H9 (cell line): ENCODE results near the gene MAP3K20. TPM values are rescaled to one million over a fixed set of nuclear protein-coding genes. Genes with fewer than 3 reads are reported as not detected.

ENCODE experiments used
- DNase-seq: peaks from one replicate; pipeline ENCODE4 v3.0.0-alpha.2; 2017
- H2AFZ ChIP-seq: one replicate; pipeline ENCODE4 v1.6.1; 2013; ENCODE audit warnings: mild to moderate bottlenecking, low read length, control low read depth, moderate library complexity
- H2AK5ac ChIP-seq: 2 replicates; pipeline ENCODE4 v1.6.1; 2013; ENCODE audit warnings: low read length, control low read depth, mixed read lengths; ENCODE audit not compliant: insufficient read length
- H2BK120ac ChIP-seq: one replicate; pipeline ENCODE4 v1.6.1; 2013; ENCODE audit warnings: low read depth, mild to moderate bottlenecking, low read length, control low read depth, inconsistent platforms; ENCODE audit not compliant: poor library complexity, severe bottlenecking
- H2BK12ac ChIP-seq: 2 replicates; pipeline ENCODE4 v1.6.1; 2013; ENCODE audit warnings: low read length, control low read depth, mixed read lengths, low read depth; ENCODE audit not compliant: insufficient read length
- H2BK15ac ChIP-seq: 2 replicates; pipeline ENCODE4 v1.6.1; 2013; ENCODE audit warnings: low read depth, low read length, control low read depth
- H2BK20ac ChIP-seq: one replicate; pipeline ENCODE4 v1.6.1; 2013; ENCODE audit warnings: low read depth, mild to moderate bottlenecking, low read length, control low read depth, inconsistent platforms; ENCODE audit not compliant: poor library complexity, severe bottlenecking
- H2BK5ac ChIP-seq: 2 replicates; pipeline ENCODE4 v1.6.1; 2013; ENCODE audit warnings: low read length, control low read depth, mixed read lengths; ENCODE audit not compliant: insufficient read length
- H3K14ac ChIP-seq: 2 replicates; pipeline ENCODE4 v1.6.1; 2013; ENCODE audit warnings: low read length, control low read depth; ENCODE audit not compliant: insufficient read depth
- H3K18ac ChIP-seq: 2 replicates; pipeline ENCODE4 v1.6.1; 2013; ENCODE audit warnings: low read depth, mild to moderate bottlenecking, mixed read lengths, low read length, control low read depth; ENCODE audit not compliant: insufficient read length
- H3K23ac ChIP-seq: 2 replicates; pipeline ENCODE4 v1.6.1; 2013; ENCODE audit warnings: low read length, control low read depth, mixed read lengths, low read depth; ENCODE audit not compliant: insufficient read length
- H3K23me2 ChIP-seq: 2 replicates; pipeline ENCODE4 v1.6.1; 2013; ENCODE audit warnings: low read depth, mild to moderate bottlenecking, mixed read lengths, low read length, control low read depth; ENCODE audit not compliant: insufficient read length, poor library complexity, severe bottlenecking
- H3K27ac ChIP-seq: 2 replicates; pipeline ENCODE4 v1.5.1; 2013; ENCODE audit warnings: low read length, control low read depth, mixed read lengths, low read depth; ENCODE audit not compliant: insufficient read length
- H3K27me3 ChIP-seq: 2 replicates; pipeline ENCODE4 v1.6.1; 2013; ENCODE audit warnings: low read length, control low read depth, inconsistent platforms; ENCODE audit not compliant: insufficient read depth
- H3K4ac ChIP-seq: 2 replicates; pipeline ENCODE4 v1.6.1; 2013; ENCODE audit warnings: low read depth, mild to moderate bottlenecking, control low read depth, inconsistent platforms, low read length, moderate library complexity
- H3K4me1 ChIP-seq: 2 replicates; pipeline ENCODE4 v1.6.1; 2013; ENCODE audit warnings: low read length, control low read depth, inconsistent platforms; ENCODE audit not compliant: insufficient read depth
- H3K4me2 ChIP-seq: 2 replicates; pipeline ENCODE4 v1.6.1; 2013; ENCODE audit warnings: low read length, control low read depth, mixed read lengths; ENCODE audit not compliant: insufficient read length, insufficient read depth
- H3K56ac ChIP-seq: 2 replicates; pipeline ENCODE4 v1.6.1; 2013; ENCODE audit warnings: low read depth, mild to moderate bottlenecking, mixed read lengths, low read length, control low read depth; ENCODE audit not compliant: insufficient read length
- H3K79me1 ChIP-seq: 2 replicates; pipeline ENCODE4 v1.6.1; 2013; ENCODE audit warnings: low read depth, mild to moderate bottlenecking, moderate library complexity, low read length, control low read depth, inconsistent platforms; ENCODE audit not compliant: insufficient read depth, poor library complexity, severe bottlenecking
- H3K79me2 ChIP-seq: 2 replicates; pipeline ENCODE4 v1.6.1; 2013; ENCODE audit warnings: low read length, control low read depth, inconsistent platforms; ENCODE audit not compliant: insufficient read depth
- H3K9ac ChIP-seq: 2 replicates; pipeline ENCODE4 v1.6.1; 2013; ENCODE audit warnings: low read length, control low read depth, mixed read lengths; ENCODE audit not compliant: insufficient read length; ENCODE audit errors: extremely low read depth
- H3K9me3 ChIP-seq: one replicate; pipeline ENCODE4 v1.6.1; 2013; ENCODE audit warnings: low read depth, low read length, inconsistent platforms; ENCODE audit not compliant: control insufficient read depth
- H3T11ph ChIP-seq: one replicate; pipeline ENCODE4 v1.6.1; 2013; ENCODE audit warnings: mild to moderate bottlenecking, low read length, control low read depth, inconsistent platforms
- H4K20me1 ChIP-seq: one replicate; pipeline ENCODE4 v1.6.1; 2013; ENCODE audit not compliant: control insufficient read depth, insufficient read length, insufficient read depth
- H4K5ac ChIP-seq: 2 replicates; pipeline ENCODE4 v1.6.1; 2013; ENCODE audit warnings: low read depth, mild to moderate bottlenecking, mixed read lengths, low read length, control low read depth; ENCODE audit not compliant: insufficient read length
- H4K8ac ChIP-seq: replicated peaks from 2 replicates; pipeline ENCODE4 v1.6.1; 2013; ENCODE audit warnings: low read length, control low read depth, mixed read lengths, low read depth; ENCODE audit not compliant: insufficient read length
- H4K91ac ChIP-seq: 2 replicates; pipeline ENCODE4 v1.6.1; 2013; ENCODE audit warnings: low read depth, mild to moderate bottlenecking, moderate library complexity, mixed read lengths, low read length, control low read depth; ENCODE audit not compliant: insufficient read length
- H3K27ac Mint-ChIP-seq, 3 experiments: 2 replicates in 2 of 3; 3 replicates in 1 of 3; pipeline ENCODE4 v1.8.0; 2020 to 2021; ENCODE audit warnings: mixed read lengths in 3 of 3, mild to moderate bottlenecking in 1 of 3, moderate library complexity in 1 of 3
- H3K27me3 Mint-ChIP-seq: 2 replicates; pipeline ENCODE4 v1.8.0; 2021; ENCODE audit warnings: low read depth, mild to moderate bottlenecking, moderate library complexity, mixed read lengths
- H3K36me3 Mint-ChIP-seq, 3 experiments: 2 replicates in 2 of 3; 3 replicates in 1 of 3; pipeline ENCODE4 v1.8.0; 2020 to 2021; ENCODE audit warnings: low read depth in 3 of 3, mixed read lengths in 3 of 3; ENCODE audit not compliant: insufficient read depth in 1 of 3
- H3K4me1 Mint-ChIP-seq, 2 experiments: 2 replicates each; pipeline ENCODE4 v1.8.0; 2020; ENCODE audit warnings: mixed read lengths in 2 of 2
- H3K4me3 Mint-ChIP-seq, 2 experiments: 2 replicates in 1 of 2; 3 replicates in 1 of 2; pipeline ENCODE4 v1.8.0; 2020 to 2021; ENCODE audit warnings: mild to moderate bottlenecking in 2 of 2, mixed read lengths in 2 of 2, moderate library complexity in 1 of 2
- H3K9me3 Mint-ChIP-seq, 2 experiments: 2 replicates in 1 of 2; 3 replicates in 1 of 2; pipeline ENCODE4 v1.8.0; 2020; ENCODE audit warnings: mild to moderate bottlenecking in 2 of 2, mixed read lengths in 2 of 2, moderate library complexity in 1 of 2
- WGBS: extraction: QIAGEN DNeasy Blood & Tissue Kit; methylation state at CpG from one replicate; pipeline ENCODE4 v1.1.7; 2013; ENCODE audit warnings: missing lambda C conversion rate, low lambda C conversion rate, mixed read lengths; ENCODE audit not compliant: insufficient read length; ENCODE audit errors: extremely low coverage; 5-methylcytosine and 5-hydroxymethylcytosine counted together
- total RNA-seq: library from RNA; stranded (reverse); gene quantifications from 2 replicates; pipeline ENCODE4 v1.2.1, GENCODE V29; 2021
- TF ChIP-seq, protein P1 (sequence below): fragments of 200-600 bp; sonication (generic); conservative IDR thresholded peaks from 3 replicates; pipeline ENCODE4 v1.8.0; 2021; ENCODE audit warnings: antibody characterized with exemption, mild to moderate bottlenecking

The MAP3K20 gene
- total RNA-seq, 1 experiment from 2014 or later = 8.7 TPM

- Histone ChIP-seq H3K18ac (no peak overlapping the region), H3K9me3 (no peaks in the 10 kb centered on the region), H2BK20ac (no peak overlapping the region), H3K23ac (no peak overlapping the region), H3T11ph (no peak overlapping the region), H4K8ac (no peak overlapping the region), H2BK120ac (no peak overlapping the region), H3K79me1 (no peaks in the 10 kb centered on the region), H2BK15ac (no peak overlapping the region), H3K23me2 (no peaks in the 10 kb centered on the region), H3K79me2 (no peaks in the 10 kb centered on the region), H3K27ac (no peak overlapping the region), H2BK12ac (no peak overlapping the region), H2BK5ac (no peak overlapping the region), H3K56ac (no peak overlapping the region), H2AFZ (peak overlapping the region; percentile 57), H3K14ac (no peak overlapping the region), H3K27me3 (no peaks in the 10 kb centered on the region), H3K4ac (no peak overlapping the region), H4K91ac (no peak overlapping the region), H4K5ac (no peak overlapping the region), H4K20me1 (no peaks in the 10 kb centered on the region), H2AK5ac (no peak overlapping the region), H3K9ac (no peak overlapping the region), H3K4me1 (no peaks in the 10 kb centered on the region), H3K4me2 (no peak overlapping the region)
- Mint-ChIP-seq H3K27me3 (no peaks in the 10 kb centered on the region), H3K36me3 (no peaks in the 10 kb centered on the region; a peak in 1 of 7 replicates), H3K9me3 (no peaks in the 10 kb centered on the region), H3K4me1 (peaks cover 6 to 10% of the 10 kb centered on the region in 2 experiments), H3K27ac (no peak overlapping the region), H3K4me3 (no peak overlapping the region)
- DNase-seq = peak; percentile 80
- TF ChIP-seq, protein P1, sequence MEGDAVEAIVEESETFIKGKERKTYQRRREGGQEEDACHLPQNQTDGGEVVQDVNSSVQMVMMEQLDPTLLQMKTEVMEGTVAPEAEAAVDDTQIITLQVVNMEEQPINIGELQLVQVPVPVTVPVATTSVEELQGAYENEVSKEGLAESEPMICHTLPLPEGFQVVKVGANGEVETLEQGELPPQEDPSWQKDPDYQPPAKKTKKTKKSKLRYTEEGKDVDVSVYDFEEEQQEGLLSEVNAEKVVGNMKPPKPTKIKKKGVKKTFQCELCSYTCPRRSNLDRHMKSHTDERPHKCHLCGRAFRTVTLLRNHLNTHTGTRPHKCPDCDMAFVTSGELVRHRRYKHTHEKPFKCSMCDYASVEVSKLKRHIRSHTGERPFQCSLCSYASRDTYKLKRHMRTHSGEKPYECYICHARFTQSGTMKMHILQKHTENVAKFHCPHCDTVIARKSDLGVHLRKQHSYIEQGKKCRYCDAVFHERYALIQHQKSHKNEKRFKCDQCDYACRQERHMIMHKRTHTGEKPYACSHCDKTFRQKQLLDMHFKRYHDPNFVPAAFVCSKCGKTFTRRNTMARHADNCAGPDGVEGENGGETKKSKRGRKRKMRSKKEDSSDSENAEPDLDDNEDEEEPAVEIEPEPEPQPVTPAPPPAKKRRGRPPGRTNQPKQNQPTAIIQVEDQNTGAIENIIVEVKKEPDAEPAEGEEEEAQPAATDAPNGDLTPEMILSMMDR = peak; percentile 96
- no CpG with 5 or more reads among the region's 8 CpGs for WGBS
Observed at GRCh38 chr2:173027181-173028128, 48.2 kb upstream of the MAP3K20 start.
